Astrocyte (in vitro differentiated cells and primary cell): ENCODE measurements around the gene CDKAL1.
"Not testable (repeated sequence)": the region's sequence is repeated elsewhere in the genome, so short reads cannot be mapped to it uniquely, and the experiment has no call there.

Experiments used
- EZH2 ChIP-seq: IDR thresholded peaks from 2 replicates; pipeline ENCODE4 v1.6.1; 2012; ENCODE audit warnings: mild to moderate bottlenecking, low read length, inconsistent platforms; ENCODE audit not compliant: insufficient read depth
- TF ChIP-seq, protein P1 (sequence below): IDR thresholded peaks from 2 replicates; pipeline ENCODE4 v1.5.1; 2011; ENCODE audit warnings: low read depth, mild to moderate bottlenecking, inconsistent platforms, low read length, moderate library complexity; ENCODE audit not compliant: insufficient read depth

DNA sequence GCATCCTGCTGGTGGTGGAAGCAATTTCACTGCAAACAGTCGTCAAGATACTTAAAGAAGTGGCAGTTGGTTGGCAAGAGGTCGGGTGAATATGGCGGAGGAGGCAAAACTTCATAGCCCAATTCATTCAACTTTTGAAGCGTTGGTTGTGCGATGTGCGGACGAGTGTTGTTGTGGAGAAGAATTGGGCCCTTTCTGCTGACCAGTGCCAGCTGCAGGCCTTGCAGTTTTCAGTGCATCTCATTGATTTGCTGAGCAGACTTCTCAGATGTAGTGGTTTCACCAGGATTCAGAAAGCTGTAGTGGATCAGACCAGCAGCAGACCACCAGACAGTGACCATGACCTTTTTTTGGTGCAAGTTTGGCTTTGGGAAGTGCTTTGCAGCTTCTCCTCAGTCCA is 297.0 kb downstream of the CDKAL1 start:
- TF ChIP-seq, protein P1, sequence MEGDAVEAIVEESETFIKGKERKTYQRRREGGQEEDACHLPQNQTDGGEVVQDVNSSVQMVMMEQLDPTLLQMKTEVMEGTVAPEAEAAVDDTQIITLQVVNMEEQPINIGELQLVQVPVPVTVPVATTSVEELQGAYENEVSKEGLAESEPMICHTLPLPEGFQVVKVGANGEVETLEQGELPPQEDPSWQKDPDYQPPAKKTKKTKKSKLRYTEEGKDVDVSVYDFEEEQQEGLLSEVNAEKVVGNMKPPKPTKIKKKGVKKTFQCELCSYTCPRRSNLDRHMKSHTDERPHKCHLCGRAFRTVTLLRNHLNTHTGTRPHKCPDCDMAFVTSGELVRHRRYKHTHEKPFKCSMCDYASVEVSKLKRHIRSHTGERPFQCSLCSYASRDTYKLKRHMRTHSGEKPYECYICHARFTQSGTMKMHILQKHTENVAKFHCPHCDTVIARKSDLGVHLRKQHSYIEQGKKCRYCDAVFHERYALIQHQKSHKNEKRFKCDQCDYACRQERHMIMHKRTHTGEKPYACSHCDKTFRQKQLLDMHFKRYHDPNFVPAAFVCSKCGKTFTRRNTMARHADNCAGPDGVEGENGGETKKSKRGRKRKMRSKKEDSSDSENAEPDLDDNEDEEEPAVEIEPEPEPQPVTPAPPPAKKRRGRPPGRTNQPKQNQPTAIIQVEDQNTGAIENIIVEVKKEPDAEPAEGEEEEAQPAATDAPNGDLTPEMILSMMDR, result not testable (repeated sequence)
- TF ChIP-seq EZH2, result not testable (repeated sequence)
